Astrocyte of the cerebellum (primary cell): Measurements from ENCODE around the gene EPHB6.

ENCODE experiments used
- DNase-seq: peaks from one replicate; pipeline ENCODE4 v3.0.0-alpha.2; 2011; ENCODE audit warnings: low read depth
- H3K4me3 ChIP-seq: 2 replicates; pipeline ENCODE4 v1.5.1; 2011; ENCODE audit warnings: mild to moderate bottlenecking, low read depth, low read length, moderate library complexity
- in situ Hi-C: cut with HindIII; loops from 2 replicates; pipeline ENCODE4 v1.10.0; 2017; ENCODE audit warnings: low sequenced_read_pairs
- TF ChIP-seq, protein P1 (sequence below): IDR thresholded peaks from 2 replicates; pipeline ENCODE4 v1.5.1; 2012; ENCODE audit warnings: low read length, low read depth, moderate library complexity, mild to moderate bottlenecking; ENCODE audit errors: missing control alignments

Gene EPHB6

DNA sequence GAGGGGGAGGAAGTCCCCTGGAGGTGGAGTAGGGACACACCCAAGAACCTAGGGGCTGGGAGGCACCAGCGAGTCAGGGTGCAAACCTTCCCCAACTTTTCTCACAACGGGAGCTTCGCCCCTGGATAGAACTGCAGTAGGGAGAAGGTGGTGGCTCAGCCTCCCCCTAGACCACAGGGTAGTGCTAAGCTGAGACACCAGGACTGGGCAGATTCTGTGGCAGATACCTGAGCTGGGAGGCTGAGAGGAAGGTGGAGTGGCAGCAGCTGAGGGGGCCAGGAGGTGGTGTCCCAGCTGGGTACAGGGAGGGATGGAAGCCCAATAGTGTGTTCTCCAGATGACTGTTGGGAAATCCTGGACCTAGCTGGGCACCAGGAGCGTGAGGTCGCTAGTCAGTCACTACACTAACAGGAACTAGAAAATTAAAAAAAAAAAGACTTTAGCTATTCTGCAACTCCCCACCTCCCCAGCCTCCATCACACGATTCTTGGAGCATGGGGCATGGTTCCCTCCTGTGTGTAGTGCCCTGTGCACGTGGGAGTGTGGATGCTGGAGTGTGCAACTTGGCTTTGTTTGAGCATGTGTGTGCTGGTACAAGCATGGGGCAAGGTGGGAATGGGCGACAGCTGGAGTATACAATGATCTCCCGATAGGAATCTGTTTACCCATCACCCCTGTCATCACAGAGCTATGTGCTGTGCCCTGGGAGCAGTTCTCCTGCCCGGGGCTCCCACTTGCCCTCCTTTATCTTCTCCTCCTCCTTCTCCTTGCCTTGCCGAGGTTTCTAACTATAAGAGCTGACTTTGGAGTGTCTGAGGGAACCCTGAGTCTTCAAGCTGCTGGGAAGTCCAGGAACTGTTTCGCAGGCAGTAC is 39.5 kb downstream of the EPHB6 start:
- no peak overlapping the region for H3K4me3 ChIP-seq
- in situ Hi-C loops: no loop called here
- TF ChIP-seq, protein P1, sequence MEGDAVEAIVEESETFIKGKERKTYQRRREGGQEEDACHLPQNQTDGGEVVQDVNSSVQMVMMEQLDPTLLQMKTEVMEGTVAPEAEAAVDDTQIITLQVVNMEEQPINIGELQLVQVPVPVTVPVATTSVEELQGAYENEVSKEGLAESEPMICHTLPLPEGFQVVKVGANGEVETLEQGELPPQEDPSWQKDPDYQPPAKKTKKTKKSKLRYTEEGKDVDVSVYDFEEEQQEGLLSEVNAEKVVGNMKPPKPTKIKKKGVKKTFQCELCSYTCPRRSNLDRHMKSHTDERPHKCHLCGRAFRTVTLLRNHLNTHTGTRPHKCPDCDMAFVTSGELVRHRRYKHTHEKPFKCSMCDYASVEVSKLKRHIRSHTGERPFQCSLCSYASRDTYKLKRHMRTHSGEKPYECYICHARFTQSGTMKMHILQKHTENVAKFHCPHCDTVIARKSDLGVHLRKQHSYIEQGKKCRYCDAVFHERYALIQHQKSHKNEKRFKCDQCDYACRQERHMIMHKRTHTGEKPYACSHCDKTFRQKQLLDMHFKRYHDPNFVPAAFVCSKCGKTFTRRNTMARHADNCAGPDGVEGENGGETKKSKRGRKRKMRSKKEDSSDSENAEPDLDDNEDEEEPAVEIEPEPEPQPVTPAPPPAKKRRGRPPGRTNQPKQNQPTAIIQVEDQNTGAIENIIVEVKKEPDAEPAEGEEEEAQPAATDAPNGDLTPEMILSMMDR: no peak
- DNase-seq: no peak

DNA sequence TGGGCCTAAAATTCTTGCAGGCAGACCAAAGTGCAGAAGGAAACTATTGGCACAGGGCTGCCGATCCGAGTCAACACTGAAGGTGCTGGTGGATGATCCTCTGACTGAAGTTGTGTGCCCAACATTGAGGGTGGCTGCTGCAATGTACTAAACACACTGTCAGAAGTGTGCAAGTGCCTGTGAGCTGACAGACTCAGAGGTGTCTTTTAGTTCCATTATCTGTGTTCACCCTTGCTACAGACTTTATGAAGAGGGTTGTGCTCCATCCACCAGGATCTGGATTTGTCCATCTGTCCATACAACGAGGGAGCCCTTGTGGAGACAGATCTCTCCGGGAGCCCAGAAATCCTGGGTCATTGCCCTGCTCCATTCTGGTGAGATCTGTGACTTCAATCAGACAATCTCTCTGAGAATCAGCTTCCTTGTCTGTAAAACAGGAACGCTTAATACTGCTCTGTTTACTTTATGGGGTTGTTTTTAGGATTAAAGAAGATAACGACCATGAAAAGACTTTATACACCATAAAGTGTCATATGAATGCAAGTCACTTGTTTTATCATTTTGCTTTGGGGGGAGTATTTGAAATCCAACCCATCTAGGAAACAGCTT is 40.2 kb downstream of the EPHB6 start:
- H3K4me3 ChIP-seq: no peak overlapping the region
- in situ Hi-C loops: no loop called here
- TF ChIP-seq, protein P1: no peak
- DNase-seq: no peak

DNA sequence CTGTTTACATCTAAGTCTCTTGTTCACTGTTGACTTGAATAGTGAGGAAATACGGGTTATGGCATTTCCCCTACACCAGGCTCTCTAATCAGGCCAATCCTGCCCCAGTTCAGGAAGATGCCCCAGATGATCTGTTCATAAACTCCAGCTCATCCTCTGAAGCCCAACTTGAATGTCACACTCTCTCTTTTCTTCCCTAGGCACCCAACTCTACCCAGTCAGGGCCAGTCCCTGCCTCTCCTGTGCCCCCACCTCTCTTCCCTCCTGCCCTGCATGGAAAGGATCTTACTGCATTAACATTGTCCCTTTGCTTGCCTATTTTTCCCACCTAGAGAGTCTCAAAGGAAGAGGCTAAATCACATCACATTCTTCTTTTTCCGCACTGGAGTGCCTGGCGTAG is 41.3 kb downstream of the EPHB6 start:
- no peak for DNase-seq
- in situ Hi-C loops: no loop called here
- TF ChIP-seq, protein P1: no peak
- H3K4me3 ChIP-seq: no peak overlapping the region

DNA sequence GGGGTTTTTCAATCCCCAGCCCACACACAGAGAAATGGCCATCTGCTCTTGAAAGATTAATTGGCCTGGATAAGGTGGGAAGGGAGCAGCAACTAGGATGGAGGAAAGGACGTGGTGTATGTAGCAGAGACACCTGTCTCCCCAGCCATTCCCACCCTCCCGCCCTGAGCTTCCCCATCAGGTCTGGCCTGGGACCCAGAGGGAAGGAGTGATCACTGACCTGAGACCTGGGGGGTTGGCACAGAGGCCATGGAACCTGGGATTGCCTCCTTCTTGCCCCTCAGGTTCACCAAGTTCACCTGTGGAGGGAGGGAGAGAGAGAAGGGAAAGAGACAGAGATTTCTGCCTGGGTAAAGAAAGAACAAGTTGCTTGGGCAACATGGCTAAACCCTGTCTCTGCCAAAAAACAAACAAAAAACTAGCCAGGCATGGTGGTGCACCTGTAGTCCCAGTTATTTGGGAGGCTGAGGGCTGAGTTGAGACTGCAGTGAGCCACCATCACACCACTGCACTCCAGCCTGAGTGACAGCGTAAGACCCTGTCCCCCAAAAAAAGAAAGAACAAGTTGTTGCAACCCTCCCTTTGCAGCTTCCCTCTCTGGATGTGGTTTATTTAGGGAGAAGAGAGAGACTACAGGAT is 42.0 kb downstream of the EPHB6 start:
- H3K4me3 ChIP-seq: no peak overlapping the region
- TF ChIP-seq, protein P1: no peak
- DNase-seq: no peak
- in situ Hi-C loops: no loop called here

DNA sequence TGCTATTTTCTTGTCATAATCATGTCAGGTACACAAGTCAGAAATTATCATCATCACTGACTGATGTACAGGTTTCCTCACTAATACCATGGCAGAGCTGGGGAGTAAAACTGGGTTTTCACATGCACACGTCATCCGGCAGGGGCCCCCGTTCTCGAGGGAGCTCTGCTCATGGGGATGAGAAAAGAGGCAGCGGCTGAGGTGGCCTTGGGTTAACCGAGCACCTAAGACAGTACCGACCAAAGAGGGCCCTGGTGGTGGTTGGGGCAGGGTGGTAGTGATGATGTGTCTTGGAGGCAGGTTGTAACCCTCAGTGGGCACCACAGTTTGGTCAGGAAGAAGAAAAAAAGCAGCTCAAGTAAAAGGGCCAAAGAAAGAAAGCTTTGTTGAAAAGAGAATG is 42.8 kb downstream of the EPHB6 start:
- TF ChIP-seq, protein P1: no peak
- no peak for DNase-seq
- no peak overlapping the region for H3K4me3 ChIP-seq
- in situ Hi-C loops: no loop called here

DNA sequence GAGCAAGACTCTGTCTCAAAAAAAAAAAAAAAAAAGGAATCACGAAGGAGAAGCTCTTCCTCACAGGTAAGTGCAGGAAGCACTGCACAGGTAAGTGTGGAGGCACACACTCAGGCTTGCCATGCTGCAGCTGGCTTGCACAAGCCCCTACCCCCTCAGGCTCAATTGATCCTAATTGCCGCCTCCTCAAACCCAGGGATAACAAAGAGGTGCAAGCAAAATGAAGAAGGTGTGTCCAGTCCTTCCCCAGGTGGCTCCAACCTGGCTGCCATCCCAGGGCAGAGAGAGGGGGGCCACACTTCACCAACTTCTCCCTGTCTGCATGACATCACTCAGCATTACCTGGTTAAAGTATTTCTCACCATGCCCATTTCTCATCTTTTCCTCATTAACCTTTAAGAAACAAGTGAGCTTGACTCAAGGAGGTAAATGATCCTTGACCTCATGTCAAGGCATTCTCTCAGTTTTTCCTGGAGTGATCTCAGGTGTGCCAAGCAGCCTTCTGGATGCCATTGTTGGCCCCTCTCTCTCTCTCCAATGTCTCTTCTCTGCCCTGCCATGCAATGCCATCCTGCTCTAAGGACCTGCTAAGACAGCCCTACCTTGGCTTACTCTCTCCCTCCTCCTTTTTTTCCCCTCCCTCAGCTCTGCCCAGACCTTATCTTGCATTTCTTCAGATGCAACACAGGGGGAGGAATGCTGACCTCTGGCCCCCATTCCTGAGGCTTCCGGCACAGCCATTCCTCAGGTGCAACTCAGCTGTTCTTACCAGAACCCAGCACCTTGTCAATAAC is 43.7 kb downstream of the EPHB6 start:
- in situ Hi-C loops: no loop called here
- TF ChIP-seq, protein P1: no peak
- no peak for DNase-seq
- no peak overlapping the region for H3K4me3 ChIP-seq
